Putamen (tissue), 1 donor: ENCODE data around the gene ETV5.

ENCODE experiments used
- DNase-seq: peaks from one replicate; pipeline ENCODE4 v3.0.0-alpha.2; 2016; ENCODE audit warnings: low spot score

The ETV5 gene

DNA sequence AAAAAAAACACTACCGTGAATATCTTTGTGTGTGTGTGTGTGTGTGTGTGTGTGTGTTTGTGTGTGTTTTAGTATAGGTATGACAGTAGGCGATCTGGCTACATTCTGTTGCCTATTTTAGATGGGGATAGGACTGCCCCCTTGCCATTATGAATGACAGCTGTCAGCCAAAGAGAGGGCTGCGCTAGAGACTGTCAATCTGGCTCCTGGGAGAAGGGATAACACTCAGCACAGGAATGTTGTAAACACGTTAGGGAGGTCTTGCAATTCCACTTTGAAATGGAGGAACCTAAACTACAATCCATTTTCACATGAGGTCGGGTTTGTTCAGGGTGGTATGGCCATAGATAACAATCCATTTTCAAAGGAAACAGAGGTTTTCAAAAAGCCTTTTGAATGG is 14.1 kb upstream of the ETV5 start:
- no peak for DNase-seq

DNA sequence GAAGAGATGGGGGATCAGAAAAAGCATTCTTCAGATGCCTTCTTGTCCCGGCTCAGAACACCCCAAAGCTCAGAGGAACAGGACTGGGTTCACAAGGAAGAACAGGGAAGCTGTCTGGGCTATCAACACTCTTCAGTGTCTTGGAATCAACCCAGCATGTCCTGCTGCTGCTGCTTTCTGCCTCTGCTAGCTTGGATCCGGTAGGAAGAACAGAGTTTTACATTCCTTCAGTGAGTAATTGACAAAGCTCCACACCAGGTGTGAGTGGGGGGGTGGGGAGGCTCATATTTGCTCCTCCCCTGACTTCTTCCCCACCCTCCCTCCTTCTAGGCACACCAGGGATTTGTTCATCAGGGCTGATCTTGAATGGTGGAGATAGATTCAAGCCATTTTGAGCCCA is 13.1 kb upstream of the ETV5 start:
- no peak for DNase-seq

DNA sequence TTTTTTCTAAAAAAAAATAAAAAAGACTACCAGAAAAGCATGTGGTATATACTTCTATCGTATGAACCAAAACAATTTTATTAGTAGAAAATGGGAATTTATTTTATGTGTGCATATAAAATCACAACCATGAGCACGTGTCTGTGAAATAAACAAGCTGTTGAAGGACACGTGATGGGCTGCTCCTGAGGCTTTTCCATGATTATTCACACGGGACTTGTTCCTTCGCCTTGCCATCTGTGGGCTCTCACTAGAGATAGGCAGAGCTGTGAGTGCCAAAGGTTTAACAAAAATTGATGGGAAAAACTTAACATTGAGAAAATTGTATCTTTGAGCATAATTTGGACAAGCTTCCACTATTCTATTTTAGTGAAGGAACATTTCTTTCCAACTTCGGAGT is 12.4 kb upstream of the ETV5 start:
- DNase-seq, result no peak

DNA sequence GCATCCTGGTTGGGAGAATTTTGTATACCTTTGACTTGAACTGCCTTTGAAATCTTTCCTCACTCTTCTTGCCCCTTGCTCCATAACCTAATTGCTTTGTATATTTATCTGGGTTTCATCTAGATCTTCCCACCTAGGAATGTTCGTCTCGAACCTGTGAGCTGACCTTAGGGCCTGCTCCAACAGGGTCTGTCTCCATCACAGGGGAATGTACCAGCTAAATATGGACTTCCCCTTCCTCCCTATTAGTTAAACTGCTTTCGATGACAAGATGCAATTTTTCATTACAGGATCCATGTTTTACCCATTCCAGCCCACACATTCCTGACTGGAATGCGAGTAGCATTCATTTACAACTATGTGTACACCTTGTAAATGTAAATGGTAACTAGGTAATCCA is 10.6 kb upstream of the ETV5 start:
- DNase-seq, result no peak

DNA sequence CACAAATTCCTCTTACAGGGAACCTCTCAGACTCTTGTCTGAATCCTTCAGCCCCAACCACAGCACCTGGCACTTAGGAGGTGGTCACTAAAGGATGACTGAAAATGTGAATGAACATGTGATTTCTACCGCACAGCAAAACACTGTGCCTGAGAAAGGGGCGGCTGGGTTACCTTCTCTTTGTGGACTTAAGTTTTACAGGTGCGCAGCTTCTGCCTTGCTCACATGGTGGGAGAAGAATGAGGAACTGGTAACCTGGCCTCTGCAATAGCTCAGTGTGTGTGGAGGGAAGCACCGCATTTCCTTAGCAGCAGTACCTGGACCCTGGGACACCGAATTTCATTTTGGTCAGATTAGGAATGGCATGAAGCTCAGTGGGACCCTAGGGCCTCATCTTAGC is 9.8 kb upstream of the ETV5 start:
- no peak for DNase-seq

DNA sequence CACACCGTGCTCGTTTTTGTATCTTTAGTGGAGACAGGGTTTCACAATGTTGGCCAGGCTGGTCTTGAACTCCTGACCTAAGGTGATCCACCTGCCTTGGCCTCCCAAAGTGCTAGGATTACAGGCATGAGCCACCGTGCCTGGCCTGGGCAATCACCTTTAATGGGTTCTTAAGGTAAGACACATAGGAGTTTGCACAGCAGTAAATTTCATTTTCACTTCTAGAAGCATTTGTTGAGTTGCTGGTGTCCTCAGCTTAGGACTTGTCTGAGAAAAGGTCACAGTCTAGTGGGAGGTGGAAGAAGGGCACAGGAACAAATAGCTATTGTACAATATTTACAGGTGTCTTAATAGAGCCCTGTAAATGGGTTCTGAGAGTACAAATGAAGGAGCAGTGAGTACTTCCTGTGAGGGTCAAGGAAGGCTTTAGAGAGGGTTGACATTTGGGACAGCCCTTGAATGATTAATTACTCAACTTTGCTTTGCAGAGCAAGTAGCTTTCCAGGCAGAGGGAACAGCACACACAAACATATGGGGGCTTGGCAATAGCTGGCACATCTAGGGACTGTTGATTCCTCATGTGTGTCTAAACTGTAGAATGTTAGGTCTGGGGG is 8.7 kb upstream of the ETV5 start:
- no peak for DNase-seq

DNA sequence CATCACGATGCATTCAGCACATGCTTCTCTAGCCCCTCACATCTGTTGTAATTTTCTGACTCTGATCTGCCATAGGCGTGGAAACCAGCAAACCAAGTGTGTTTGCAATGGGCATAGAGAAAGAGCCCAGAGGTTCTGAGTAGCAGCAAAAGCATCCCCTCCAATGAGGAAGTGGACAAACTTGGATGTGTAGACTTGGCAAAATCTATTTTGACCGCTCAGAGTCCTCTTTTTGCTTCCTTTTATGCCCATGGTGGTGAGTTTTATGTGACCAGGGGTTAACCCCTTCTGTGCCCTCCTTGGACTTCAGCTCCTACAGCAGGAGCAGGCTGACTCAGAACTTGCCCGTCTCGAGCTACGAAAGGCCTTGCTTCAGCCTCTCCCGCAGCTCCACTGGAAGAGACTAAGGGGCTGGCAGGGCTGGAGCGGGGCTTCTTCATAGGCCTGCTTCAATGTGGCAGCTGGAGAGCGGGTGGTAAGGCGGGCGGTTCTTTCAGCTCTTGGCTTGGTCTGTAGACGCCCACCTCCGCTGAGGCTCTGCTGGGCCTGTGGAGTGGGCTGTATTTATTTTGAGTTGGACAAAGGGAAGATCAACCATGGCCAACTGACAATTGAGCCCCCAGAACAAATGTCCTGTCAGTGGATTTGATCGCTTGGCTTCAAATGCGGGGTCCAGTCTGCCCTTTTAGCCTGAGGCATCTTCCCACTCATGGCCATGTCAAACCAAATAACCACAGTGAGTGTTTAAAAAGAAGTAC is 6.5 kb upstream of the ETV5 start:
- DNase-seq, result no peak

DNA sequence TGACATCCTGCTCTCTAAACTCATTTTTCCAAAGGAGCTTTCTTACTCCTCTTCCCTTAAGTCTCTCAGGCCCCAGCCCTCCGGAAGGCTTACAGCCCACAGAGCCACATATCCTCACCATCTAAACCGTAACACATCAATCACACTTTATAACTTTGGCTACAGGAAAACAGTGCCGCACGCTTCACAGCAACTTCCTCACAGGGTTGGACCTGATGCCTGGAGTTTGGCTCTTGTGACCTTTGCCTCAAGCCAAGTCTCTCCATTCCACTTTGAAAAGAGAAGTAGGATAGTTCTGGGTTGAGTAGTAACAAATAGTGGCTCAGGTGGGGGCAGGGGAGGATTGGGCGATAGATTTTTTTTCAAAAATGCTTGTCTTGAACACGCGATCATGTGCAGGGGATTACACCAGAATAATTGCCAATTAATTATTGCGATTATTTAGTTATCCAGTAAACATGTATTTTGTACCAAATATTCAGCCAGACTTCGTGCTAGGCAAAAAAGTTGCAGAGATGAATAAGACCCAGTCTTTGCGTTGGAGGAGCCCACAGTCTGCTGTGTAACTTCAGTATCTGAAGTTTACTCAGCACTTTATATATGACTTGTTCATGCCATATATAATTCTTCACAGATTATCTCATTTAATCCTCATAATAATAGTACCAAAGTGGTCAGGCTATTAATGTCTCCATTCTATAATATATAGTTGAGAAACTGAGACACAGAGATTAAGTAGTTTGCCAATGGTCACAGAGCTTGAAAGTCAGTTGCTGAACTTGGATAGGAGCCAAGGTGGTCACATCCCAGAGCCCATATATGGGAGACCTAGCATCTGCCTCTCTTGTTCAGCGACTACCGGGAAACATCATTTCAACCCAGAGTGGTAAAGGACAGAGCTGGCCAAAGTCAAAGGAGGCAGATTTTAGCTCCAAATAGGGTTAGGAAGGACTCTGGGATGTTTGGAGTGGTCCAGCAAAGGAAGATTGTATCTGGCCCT is 2.4 kb upstream of the ETV5 start:
- no peak for DNase-seq

DNA sequence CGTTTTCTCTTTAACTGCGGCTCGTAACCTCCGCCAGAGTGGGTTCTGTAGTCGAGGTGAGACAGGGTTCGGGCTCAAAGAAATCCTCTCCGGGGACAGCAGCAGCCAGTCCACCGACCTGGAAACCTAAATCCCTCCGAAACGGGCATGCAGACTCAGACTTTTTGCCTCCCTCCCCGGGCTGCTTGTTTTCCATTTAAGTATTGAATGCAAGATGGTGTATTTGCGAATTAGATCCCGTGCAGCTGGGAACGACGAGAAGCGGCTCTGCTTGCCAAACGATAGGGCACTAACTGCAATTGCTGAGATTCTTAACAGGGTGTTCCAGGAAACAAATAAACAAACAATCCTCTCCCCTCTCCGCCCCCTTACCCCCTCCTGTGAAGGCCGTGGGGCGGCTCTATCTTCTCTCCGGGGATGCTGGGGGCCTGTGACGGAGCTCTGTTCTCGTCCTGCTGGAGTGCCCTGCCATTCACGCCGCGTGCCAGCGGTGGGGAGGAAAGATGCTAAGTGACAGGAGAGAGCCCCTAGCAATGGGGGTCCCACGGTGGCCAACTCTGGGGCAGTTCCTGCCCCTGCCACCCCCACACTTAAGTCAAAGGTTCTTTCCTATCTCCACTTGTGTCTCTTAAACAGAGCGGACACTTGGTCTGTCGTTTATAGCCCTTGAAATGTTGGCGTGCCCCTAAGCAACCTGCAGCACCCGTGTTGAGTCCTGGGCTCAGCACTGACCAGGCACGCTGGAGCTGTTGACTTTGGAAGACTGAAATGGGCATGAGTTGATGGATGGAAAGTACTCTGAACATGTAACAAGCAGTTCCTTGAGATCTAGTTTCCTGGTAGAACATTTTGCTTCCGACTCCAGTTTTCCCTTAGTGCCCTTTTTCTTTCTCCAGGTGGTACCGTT is 1.3 kb upstream of the ETV5 start:
- DNase-seq, result no peak

DNA sequence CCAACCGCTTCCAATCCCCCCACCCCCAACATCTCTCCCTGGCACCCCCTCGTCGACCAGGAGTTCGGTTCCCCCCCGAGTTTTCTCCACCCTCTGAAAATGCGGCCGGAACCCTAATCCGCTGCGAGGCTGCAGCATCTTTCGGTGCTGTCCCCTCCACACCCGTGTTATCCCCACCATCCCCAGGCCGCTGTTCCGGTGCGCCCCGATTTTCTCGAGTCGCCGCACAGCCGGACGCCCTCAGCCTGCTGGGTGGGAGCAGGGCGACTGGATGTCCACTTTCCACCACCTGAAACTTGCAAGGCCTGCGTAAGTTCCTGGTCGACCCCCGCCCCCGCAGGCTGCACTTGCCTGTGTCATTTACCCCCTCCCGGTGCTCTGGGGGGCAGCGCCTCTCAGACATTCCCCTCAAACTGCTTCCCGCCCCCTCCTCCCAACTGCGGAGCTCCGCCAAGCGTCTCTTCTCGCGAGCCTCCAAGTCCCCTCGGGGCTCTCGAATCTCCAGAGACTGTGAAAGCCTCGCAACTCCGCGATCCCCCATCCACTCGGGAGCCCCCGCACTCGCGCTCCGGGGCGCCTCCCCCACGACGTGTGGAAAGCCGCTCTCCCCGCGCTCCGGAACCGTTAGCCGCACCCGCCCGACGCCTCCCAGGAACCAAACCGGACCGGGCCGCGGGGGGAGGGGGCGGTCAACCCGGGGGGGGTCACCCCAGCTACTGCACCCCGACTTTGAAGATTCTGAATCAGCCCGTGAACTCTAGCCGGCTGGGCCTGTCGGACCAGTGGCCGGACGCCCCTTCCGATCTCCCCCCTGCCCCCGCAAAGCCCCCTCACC is 566 bp downstream of the ETV5 start:
- no peak for DNase-seq

DNA sequence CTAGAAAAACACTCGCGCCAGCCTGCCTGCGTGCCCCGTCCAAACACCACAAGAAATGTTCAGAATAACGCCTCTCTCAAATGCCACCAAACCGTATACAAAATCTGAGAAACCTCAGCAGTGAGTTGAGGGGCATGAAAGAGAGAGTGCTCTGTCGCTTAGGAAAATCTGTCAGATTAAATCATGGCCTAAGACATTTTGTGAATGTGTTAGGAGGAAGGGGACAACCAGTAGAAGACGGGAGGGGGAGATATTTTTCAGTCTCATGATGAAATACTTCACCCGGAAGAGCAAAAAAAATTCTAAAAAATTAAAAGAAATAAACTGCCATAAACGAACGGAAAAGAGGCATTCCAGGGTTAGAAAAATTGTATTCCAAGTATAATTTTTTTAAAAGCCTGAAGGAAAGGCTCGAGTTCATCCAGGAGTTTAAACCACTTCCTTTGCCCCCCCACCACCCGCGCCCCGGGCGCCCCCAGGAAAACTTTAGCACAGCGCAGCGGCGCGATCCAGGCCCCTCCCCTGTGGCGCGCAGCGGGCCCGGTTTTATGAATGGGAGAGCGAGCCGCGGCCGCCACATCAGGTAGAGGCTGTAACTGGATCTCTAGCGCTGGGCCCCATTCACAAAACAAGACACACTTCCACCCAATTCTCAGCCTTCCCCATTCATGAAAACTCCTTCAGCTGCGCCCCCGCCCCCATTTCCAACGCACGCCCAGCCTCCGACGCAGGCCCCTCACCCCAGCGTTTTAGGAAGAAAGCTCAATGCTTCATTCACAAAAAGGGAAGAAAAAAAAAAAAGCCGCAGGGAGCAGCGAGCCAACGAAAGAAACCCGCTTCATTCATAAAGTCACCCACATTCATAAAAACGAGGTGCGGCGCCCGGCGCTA is 1.4 kb downstream of the ETV5 start:
- DNase-seq, result peak; percentile 77

DNA sequence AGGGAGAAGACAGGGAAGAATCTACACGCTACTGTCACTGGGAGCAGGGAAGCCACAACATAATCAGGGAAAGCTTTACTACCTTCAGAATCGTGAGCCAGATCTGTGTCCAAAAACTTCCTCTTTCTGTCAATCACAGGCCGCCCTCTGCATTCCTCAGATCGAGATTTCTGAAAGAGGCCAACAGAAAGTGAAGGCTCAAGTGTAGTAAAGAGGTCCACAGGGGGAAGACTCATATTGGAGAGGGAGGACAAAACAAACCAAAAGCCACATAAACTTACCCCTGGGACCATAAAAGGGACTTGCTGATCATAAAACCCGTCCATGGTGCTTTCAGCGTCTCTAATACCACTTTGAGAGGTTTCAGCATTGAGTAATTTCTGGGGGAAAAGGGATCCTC is 3.3 kb downstream of the ETV5 start:
- no peak for DNase-seq

DNA sequence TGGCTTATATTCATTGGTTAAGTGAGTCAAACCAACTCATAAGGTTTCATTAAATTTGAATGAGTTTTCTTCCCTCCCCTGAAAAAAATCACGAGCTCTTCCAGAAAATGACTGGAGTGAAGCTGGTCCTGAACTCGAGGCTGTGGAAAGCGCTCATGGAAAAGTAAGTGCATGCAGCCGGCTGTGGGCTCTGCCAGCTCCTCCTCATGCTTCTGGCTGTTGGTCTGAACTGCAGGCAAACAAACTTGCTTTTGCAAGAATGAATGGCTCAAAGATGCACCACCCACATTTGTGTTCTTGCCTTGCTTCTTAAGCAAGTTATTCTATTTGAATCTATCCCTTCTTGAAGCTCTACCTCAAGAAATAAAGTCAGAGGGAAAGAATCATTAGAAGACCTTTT is 6.2 kb downstream of the ETV5 start:
- no peak for DNase-seq

DNA sequence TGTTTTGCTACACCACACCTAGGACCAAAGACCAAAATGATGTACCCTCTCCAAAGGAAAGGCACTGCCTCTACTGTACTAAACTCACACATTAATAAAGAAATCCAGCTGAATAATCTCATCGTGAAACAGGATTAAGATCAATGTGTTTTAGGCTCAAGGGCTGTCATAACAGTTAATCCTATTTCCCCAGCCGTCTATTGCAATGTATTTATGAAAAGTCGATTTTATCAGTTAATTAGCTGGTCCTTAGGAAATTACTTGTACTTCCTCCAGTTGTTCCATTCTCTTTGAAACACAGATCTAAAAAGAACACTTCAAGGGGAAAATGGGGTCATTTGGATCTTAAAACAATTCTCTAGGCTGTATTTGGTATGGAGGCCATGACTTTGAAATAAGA is 8.5 kb downstream of the ETV5 start:
- DNase-seq, result no peak

DNA sequence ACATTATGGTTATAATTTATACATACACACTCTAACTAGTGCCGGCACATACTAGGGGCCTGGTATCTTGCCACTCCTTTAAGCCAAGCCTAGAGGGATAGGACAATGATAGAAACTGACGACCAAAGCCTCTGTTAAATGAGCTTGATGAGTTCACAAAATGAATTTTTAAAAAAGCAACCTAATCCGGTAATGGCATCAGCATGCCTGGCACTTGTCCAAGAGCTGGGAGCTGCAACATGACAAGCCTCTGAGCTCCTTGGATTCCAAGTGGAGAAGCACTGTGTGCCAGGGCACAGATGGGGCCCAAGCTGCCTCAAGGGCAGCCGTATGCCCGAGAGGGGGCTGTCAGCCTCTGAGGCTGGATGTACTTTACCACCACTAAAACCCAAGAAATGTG is 9.7 kb downstream of the ETV5 start:
- no peak for DNase-seq

DNA sequence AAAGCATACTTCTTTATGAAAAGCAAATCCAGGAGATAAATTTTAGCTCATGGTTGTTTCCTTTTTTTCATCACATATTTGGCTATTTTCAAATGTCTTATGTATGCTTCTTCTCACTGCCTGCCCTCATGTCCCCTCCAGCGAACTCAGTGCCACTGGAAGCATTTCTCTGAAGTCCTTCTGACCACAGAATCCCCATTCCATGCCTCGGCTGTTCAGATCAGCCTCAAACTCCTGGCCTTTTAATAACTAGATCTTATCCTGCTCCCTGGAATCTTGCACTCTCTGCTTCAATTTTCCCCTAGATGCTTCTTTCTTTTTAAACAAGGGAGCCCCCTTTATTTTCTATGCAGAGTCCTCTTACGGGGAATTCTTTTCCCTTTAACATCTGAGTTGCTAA is 10.1 kb downstream of the ETV5 start:
- no peak for DNase-seq

DNA sequence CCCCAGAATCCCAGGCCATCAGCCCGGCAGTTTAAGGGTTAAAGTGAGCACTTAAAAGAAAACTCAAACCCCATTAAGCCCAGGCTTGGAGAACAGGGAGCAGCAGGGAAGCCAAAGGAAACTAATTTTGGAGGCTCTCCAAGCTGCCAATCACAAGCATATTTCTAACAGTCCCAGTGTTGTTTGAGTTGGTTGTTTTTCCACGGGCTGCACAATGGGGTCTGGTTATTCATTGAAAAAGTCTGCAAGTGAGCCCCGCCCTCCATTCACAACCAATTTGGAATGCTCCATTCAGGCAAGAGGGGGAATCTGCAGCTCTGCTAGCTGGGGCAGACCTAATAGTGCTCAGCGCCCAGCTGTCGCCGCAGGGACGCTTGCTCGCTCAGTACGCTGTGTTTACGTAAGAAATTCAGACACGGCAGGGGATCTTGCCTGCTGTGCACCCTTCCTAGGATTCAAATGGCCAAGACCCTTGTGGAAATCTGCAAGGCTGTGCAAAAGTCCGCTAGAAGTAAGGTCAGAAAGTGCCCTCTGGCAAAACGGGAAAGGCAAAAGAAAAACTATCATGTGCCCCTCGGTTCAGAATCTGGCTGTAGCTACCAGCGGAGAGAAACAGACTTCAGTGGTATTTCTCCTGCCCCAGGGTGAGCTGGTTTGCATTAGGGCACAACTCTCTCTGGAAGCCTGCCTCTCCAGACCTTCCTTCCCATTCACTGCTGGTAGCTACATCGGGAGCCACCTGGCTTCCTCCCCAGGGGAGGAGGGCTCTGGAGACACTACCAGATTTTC is 11.0 kb downstream of the ETV5 start:
- DNase-seq, result peak; percentile 98

DNA sequence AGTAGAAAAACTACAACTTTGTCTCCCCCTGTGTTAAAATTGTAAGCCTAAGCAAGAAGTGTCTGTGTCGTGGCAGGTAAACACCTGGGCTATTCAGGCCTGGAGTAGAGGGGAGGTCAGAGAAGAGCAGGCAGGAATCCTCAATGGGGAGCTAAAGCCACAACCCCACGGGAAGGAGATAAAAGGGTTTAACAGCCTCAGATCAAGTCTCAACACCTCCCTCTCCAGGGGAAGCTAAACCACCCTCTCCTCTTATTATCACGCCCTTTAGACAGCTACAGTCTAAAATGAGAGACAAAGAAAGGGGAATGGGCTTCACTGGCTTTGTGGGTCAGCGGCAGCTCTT is 11.6 kb downstream of the ETV5 start:
- no peak for DNase-seq

DNA sequence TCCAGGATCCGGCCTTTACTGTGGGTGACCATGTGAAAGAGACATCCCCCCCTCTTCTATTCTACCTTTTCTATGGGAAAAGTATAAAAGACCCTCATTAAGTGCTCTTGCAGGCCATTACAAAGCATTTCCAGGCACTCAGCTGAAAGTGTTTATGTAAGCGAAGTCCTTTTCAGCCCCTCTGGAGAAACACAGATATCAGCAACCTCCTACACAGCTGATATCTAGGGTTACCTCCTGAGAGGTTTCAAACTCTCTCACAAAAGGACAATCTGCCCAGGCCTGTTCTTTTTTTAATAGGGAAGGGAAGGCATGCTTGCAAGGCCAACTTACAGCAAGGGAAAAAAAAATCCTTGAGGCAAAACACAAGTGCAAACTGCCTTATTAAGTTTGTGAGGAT is 12.6 kb downstream of the ETV5 start:
- no peak for DNase-seq
